ENCODE results near the gene SLC35G4. TPM values are rescaled to one million over a fixed set of nuclear protein-coding genes. Genes with fewer than 3 reads are reported as not detected.

Gene SLC35G4
- polyA plus RNA-seq, 1 experiment = not detected

DNA sequence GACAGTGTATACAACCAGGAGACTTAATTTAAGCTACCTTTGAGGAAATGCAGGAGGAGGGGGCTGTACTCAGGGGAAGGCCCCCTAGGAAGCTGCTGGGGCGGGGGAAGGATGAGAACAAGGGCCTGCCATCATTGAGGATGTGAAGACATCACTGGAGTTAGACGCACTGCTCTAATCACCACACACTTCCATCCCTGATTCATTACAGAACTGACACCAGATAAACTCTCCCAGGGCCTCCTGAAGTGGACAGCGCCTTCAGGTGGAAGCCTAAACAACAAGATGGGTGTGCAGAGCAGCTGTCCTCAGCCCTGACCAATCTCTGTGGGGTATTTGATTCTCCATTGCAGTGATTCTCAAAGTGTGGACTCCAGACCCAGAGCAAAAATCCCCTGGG lies 30.6 kb upstream of the SLC35G4 start:
- H3K27me3 ChIP-seq (ENCODE audit: control insufficient read depth, insufficient read depth, low read length) = no peaks in the 10 kb centered on the region; the same call in 1 of the 2 replicates
- TF ChIP-seq, protein P1, sequence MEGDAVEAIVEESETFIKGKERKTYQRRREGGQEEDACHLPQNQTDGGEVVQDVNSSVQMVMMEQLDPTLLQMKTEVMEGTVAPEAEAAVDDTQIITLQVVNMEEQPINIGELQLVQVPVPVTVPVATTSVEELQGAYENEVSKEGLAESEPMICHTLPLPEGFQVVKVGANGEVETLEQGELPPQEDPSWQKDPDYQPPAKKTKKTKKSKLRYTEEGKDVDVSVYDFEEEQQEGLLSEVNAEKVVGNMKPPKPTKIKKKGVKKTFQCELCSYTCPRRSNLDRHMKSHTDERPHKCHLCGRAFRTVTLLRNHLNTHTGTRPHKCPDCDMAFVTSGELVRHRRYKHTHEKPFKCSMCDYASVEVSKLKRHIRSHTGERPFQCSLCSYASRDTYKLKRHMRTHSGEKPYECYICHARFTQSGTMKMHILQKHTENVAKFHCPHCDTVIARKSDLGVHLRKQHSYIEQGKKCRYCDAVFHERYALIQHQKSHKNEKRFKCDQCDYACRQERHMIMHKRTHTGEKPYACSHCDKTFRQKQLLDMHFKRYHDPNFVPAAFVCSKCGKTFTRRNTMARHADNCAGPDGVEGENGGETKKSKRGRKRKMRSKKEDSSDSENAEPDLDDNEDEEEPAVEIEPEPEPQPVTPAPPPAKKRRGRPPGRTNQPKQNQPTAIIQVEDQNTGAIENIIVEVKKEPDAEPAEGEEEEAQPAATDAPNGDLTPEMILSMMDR (IDR thresholded peaks at IDR 0.05; ENCODE audit: insufficient read depth, low read depth, low read length) = no peak
- DNase-seq (ENCODE audit: low read depth) = no peak
- H3K36me3 ChIP-seq (ENCODE audit: control insufficient read depth, insufficient read depth, low read length) = no peaks in the 10 kb centered on the region
- POLR2A ChIA-PET = no interaction called here
- H3K4me3 ChIP-seq (ENCODE audit: low read depth, low read length) = no peak overlapping the region
- CTCF ChIA-PET = no interaction called here

DNA sequence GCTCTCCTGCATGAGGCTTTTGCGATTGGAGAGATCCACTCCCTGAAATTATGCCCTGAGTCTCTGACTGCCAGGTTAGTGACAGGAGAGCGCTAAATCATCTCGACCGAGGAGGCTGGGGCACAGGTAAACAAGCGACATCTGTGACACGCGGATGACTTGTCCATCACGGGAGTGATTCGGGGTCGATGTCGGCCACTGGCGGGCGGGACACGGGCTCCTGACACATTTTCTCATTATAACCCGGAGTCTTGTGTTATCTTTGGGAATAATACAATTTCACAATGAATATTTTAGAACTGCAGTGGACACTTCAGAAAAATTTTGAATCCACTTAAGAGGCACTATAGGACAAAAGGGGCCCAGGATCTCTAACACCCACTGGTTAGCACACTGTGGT lies 29.5 kb upstream of the SLC35G4 start:
- CTCF ChIA-PET = no interaction called here
- H3K36me3 ChIP-seq (ENCODE audit: control insufficient read depth, insufficient read depth, low read length) = no peaks in the 10 kb centered on the region
- no peak overlapping the region for H3K4me3 ChIP-seq (ENCODE audit: low read depth, low read length)
- TF ChIP-seq, protein P1 (IDR thresholded peaks at IDR 0.05; ENCODE audit: insufficient read depth, low read depth, low read length) = no peak
- DNase-seq (ENCODE audit: low read depth) = no peak
- POLR2A ChIA-PET = no interaction called here
- no peaks in the 10 kb centered on the region; the same call in 1 of the 2 replicates for H3K27me3 ChIP-seq (ENCODE audit: control insufficient read depth, insufficient read depth, low read length)

DNA sequence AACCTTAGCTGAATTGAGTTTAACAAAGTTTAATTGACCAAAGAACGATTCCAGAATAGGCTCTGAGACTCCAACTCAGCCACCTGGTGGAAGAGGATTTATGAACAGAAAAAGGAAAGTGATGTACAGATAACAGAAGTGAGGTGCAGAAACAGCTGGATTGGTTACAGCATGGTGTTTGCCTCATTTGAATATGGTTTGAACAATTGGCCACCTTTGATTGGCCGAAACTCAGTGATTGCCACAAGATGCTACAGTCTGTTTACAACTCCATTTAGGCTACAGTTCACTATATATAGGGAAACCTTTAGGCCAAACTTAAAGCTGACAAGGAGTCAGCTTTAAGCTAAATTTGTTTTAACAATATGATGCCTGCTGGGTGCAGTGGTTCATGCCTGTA lies 28.1 kb upstream of the SLC35G4 start:
- TF ChIP-seq, protein P1 (IDR thresholded peaks at IDR 0.05; ENCODE audit: insufficient read depth, low read depth, low read length) = no peak
- ChIA-PET CTCF (interaction anchor here (1.0 to 1.2 kb wide), 2 partner anchors 10 to 29 kb away, joined by 3 read pairs; no protein-coding TSS in a partner anchor), POLR2A (no interaction called here)
- no peak for DNase-seq (ENCODE audit: low read depth)
- no peaks in the 10 kb centered on the region for H3K36me3 ChIP-seq (ENCODE audit: control insufficient read depth, insufficient read depth, low read length)
- H3K4me3 ChIP-seq (ENCODE audit: low read depth, low read length) = no peak overlapping the region
- H3K27me3 ChIP-seq (ENCODE audit: control insufficient read depth, insufficient read depth, low read length) = no peaks in the 10 kb centered on the region; the same call in 1 of the 2 replicates

DNA sequence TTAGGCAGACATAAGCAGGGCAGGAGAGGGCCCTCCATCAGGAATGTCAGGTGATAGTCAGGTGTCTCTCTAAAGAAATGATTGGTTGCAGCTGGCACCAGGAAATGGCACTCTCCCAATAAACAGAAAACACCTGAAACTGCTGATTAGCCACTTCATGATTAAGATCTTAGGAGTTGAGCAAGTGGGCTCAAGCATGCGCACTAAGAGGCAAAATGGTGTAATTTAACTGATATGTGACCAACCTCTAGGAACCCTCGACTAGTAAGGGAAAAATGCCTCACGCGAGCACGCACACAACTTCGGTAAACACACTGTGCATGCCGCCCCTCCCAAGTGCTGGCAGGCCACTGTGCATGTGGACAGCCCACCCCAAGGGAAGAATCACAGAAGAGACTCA lies 23.8 kb upstream of the SLC35G4 start:
- Histone ChIP-seq H3K27me3 (ENCODE audit: control insufficient read depth, insufficient read depth, low read length) (no peaks in the 10 kb centered on the region; the same call in 1 of the 2 replicates), H3K36me3 (ENCODE audit: control insufficient read depth, insufficient read depth, low read length) (no peaks in the 10 kb centered on the region), H3K4me3 (ENCODE audit: low read depth, low read length) (no peak overlapping the region)
- TF ChIP-seq, protein P1 (IDR thresholded peaks at IDR 0.05; ENCODE audit: insufficient read depth, low read depth, low read length) = no peak
- ChIA-PET POLR2A (no interaction called here), CTCF (no interaction called here)
- DNase-seq (ENCODE audit: low read depth) = no peak

DNA sequence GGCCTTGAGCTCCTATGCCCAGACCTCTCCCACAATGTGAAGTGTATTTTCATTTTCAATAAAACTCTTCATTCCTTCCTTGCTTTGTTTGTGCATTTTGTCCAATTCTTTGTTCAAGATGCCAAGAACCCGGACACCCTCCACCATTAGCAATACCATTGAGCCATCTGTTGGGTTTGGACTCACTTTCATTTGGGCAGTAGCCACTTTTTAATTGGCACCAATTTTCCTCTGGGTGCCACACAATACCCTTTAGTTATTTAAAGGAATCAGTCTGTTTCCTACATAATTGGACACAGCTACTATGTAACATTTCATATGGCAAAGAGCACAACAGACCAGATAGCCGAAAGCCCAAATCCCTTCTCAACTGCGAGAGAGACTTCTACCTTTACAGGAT lies 22.5 kb upstream of the SLC35G4 start:
- no peak for DNase-seq (ENCODE audit: low read depth)
- ChIA-PET CTCF (no interaction called here), POLR2A (no interaction called here)

More for the DNA sequence above, 22.5 kb upstream of the SLC35G4 start:
- TF ChIP-seq, protein P1 (IDR thresholded peaks at IDR 0.05; ENCODE audit: insufficient read depth, low read depth, low read length) = no peak
- no peaks in the 10 kb centered on the region for H3K36me3 ChIP-seq (ENCODE audit: control insufficient read depth, insufficient read depth, low read length)
- no peaks in the 10 kb centered on the region; the same call in 1 of the 2 replicates for H3K27me3 ChIP-seq (ENCODE audit: control insufficient read depth, insufficient read depth, low read length)
- H3K4me3 ChIP-seq (ENCODE audit: low read depth, low read length) = no peak overlapping the region
